Measurements from ENCODE around the gene SORBS1.
"Not testable (repeated sequence)": the region's sequence is repeated elsewhere in the genome, so short reads cannot be mapped to it uniquely, and the experiment has no call there.

SORBS1 gene

DNA sequence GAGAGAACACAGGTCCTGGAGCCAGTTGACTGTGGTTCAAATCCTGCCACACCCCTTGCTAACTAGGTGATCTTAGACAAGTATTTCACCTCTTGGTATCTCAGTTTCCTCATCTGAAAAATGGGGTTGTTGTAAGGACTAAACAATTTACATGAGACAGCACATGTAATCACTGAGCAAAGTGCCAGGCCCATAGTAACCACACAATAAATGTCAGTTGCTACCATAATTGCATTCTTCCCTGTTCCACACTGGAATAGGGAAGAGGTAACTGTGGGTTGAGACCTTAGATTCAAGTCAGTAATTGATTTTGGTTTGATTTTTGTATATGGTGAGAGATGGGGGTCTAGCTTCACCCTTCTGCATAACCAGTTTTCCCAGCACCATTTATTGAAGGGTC, 179.0 kb downstream of the SORBS1 start:
- no peak for DNase-seq

DNA sequence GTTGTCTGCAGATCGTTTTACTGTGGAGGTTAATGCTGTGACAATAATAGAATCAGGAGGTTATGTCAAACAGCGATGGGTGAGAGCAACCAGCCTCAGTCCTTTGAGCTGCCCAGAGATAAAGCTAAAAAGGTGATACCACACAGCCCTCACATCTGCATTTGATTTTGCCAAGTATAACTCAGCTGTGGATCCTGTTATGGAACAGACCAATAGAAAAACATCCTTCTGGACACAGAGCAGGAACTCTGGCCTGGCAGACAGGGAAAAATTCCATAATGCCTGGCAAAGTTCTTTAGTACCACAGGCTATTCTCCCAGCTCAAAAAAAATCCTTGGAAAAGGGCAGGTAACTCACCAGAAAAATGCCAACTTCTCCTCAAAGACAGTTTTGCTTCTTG, 183.2 kb downstream of the SORBS1 start:
- no peak for DNase-seq

DNA sequence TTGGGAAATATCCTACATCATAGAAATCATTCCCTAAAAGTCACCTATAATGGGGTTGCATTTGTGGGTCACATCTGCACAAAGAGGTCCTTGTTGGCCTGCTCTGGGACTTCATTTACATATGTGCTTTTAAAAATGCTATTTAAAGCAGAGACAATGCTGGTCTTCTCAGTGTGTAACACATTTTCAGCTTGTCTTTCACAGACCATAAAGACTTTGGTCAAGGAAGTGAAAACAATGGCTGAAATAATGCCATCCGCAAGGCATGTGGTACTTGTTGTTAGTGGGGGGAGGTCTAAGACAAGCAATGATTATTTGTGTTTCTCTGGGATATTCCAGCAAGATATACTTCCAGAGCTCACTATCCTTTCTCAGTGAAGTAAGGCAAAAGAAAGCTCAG, 185.8 kb downstream of the SORBS1 start:
- no peak for DNase-seq

DNA sequence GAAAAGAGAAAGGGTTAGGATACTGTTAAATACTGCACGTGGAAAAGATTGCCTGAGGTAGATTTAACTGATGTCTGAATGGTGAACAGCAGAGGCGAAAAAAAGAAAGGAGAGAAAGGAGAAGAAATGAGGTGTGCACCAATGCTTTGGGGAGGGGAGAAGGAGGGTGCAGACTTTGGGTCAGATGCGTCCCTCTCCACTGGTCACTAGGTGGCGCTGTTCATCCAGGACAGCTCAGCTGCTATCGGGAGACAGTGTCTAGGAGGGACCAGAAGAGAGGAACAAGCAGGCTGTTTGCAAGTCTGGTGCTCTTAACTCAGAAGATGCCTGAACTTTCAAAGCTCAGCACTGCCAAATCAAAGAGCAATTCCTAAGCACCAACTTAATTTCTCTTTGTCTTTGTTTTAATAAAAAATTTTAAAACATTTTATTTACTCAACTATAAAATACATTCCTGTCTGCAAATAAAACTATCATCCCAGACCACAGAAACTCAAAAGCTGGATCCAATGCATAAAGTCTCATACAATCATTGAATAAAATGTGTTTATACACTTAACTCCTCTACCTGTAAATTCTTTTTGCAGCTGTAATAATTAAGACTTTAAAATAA, 186.5 kb downstream of the SORBS1 start:
- DNase-seq: peak in 2 of 5 experiments; percentile 13 to 76

DNA sequence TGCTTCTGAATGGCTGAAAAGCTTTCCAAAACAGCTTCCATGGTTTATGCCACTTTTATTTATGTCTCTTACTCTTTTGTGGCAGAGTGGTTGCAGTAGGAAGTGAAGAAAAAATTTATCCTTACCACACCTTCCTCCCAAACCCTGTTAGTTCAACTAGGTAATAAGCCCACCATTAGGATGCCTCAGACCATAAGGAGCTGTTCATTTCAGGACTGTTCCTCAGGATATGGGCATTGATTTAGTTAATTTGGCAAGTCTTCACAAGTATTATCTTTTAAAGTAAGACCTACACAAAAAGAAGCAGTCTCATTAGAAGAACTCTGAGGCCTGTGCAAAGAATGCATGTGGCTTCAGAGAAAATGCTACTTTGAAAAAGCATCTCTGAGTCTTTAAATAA, 187.5 kb downstream of the SORBS1 start:
- DNase-seq: no peak

DNA sequence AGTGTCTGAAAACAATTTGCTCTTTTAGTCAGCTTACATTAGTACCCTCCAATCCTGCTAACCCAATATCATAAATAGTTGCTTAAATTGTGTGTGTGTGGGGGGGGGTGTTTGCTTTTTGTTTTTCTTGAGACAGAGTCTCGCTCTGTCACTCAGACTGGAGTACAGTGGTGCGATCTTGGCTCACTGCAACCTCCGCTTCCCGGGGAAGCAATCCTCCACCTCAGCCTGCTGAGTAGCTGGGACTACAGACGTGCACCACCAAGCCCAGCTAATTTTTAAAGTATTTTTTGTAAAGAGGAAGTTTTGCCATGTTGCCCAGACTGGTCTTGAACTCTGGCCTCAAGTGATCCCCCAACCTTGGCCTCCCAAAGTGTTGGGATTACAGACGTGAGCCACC, 196.8 kb downstream of the SORBS1 start:
- no peak for DNase-seq

DNA sequence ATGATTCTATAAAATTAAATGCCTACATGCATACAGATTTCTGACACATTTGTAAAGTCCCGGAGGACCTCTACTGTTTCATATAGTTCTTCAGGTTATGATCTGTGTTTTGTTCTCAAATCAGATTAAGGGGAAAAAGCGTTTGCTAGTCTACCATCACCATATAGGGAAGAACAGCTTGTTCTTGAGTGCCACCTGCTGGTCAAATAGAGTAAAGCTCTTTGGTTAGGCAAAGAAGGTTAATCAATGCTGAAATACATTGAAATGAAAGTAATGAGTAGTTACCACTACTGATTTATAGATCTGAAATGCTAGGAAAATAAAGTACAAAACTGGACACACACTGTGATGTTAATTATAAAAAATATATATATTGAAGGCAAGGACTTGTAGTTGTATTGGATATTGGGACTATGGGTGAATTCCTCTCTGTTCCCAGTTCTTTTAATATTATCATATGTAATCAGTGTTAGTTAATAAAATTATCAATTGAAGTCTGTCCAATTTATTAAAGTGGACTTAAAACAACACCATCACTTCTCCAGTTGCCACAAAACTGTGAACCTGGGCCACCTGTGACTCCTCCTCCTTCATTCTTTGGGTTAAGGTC, 197.8 kb downstream of the SORBS1 start:
- DNase-seq: peak in 1 of 5 experiments; percentile 64

DNA sequence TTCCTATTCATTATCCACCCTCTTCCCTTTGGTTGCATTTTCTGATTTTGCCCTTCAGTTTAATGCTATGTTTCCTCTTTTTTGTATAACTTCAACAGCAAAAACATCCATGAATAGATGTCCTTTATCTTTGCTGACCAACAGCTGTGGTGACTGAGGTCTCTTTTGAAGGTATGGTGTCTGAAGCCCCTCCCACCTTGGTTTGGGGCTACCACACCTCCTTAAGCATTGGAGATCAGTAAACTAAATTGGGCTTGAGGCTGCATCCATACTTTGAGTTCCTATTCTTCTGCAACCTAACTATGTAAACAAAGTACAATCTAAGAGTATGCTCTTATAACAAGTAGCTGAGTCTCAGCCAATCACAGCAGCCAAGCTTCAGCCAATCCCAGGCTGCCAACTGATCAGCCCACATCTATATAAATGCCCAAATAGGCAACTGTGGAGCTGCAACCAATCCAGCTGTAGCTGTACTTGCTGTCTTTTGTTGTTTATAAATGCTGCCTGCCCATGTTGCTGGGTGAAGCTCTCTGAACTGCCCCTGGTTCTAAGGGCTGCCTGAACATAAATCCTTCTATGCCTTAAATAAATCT, 201.0 kb downstream of the SORBS1 start:
- peak in 1 of 5 experiments; percentile 22 for DNase-seq

DNA sequence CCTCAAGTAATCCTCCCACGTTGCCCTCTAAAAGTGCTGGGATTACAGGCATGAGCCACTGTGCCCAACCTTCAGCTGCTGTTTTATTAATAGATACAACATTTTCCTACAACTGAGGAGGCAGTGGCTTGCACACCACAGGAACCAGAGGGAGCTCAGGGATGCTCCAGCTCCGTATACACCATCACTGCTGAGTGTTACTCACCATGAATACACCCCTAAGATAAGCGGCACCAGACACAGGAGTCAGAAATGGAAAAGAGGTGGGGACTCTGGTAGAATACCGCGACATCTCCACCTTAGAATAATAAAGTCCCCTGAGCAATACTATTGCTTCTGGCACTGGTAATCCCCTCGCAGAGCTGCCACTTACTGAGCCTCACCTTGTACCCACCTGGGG, 201.7 kb downstream of the SORBS1 start:
- DNase-seq: no peak

DNA sequence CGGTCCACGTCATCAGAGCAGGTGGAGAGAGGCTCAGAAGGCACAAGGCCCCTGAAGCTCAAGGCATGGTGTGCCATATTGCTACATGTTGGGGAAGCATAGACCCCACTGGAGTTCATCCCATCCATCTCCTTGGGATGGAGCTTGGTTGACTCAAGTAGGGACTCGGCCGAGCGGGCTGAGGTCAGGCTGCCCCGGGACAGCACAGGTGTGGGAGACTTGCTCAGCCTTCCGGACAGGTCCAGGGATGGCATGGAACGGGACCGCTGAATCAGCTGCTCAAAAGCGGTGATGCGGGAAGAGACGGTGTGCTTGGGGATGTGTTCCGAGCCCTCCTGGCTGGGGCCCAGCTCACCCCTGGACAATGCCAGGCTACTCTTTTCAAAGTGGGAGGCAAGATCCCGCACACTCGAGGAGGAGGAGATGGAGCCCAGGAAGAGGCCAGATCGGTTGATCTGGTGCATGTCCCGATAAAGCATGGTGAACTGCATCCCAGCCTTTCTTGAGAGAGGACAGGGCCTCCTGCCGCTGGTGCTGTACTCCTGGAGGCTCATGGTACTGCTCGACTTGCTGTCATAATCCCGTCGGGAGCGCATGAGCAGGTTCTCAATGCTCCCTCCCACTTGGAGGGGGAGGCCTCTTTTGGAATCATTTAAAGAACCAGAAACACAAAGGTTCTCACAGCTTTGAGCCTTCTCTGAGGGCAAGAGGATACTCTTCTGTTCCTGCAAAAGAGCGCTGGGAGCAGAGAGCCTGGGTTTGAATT, 204.8 kb downstream of the SORBS1 start:
- no peak for DNase-seq

DNA sequence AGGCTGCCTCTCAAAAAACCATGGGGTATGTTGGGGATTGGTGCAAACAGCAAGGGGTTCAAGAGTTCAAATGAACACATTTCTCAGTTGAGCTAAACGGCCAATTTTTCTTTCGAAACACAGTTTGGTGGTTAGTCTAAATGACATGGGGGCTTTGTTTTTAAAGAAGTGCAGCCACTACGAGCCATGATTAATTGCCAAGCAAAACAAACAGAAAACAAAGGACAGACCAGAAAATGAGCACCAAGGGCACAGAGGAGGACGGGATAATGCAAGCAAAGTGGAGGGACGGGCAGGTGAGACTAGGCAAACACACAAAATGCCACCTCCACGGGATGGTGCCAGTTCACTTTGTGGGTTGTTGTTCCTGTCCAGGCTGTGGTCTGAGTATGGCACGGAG, 205.9 kb downstream of the SORBS1 start:
- DNase-seq: no peak

DNA sequence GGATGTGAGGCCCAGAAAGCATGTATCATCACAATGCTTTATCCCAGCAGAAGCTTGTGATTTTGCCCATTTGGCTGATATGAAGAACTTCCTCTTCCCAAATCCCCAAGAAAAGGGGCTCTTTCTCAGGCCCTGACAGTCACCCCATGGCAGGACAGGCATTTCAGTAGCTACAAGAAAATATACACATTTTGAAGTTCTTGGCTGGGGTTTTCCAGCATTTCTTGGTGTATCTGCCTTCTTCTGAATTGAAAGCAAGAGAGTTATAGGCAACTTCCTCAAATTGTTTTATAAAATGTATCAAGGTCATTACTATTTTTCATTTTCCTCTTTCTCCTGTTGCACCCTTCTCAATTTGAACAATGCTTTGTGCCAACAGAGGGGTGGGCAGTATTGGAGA, 207.1 kb downstream of the SORBS1 start:
- no peak for DNase-seq

DNA sequence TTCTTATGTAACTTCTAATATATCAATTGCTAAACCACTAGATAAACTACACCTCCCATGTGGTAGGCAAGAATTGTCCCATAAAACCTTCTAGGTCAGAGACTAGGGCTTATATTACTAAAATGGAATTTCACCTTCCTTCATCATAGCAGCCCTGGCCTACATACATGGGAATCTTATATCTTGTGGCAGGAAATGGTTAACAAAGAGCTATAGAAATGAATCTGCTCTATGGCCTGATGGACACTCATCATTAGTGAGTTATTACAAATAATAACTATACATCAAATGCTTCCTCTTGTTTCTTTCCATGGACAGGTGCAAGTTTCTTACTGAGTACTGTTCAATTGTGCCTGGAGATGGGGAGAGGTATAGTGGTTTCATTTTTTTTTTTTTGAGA, 208.0 kb downstream of the SORBS1 start:
- DNase-seq: no peak

DNA sequence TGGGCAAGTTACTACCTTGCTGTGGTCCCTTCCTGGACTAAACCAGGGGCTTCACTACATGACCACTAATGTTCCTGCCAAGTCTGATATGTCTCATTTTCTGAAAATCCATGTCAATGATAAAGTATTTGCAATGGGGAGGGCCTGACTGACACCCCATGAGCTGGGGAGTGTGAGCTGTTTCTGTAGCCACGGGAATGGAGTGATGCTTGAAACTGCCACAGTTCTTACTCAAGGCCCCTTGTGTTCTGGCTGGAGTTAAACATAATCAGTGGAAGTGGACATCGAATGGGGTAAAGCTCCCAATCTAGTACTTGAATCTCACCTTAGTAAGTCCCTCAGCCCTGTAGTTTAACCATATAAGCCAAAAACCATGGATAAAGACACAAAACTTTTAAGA, 208.5 kb downstream of the SORBS1 start:
- no peak for DNase-seq

DNA sequence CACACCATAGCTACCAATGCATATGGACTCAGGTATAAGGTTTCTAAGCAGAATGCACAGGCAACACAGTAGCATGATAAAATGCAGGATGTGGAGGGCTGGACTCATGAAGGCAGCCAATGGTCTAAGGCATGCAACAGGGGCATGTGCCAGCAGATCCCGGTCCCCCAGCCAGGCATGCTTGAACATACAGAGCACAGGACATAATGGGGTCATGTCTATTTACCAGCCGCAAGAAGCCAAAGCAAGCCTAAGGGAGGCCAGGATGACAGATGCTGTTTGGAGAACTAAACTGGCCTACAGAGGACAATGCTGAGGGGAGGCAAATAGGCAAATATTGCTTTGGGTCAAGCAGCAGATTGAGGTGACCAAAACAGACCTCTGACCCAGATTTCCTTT, 210.3 kb downstream of the SORBS1 start:
- DNase-seq: no peak

DNA sequence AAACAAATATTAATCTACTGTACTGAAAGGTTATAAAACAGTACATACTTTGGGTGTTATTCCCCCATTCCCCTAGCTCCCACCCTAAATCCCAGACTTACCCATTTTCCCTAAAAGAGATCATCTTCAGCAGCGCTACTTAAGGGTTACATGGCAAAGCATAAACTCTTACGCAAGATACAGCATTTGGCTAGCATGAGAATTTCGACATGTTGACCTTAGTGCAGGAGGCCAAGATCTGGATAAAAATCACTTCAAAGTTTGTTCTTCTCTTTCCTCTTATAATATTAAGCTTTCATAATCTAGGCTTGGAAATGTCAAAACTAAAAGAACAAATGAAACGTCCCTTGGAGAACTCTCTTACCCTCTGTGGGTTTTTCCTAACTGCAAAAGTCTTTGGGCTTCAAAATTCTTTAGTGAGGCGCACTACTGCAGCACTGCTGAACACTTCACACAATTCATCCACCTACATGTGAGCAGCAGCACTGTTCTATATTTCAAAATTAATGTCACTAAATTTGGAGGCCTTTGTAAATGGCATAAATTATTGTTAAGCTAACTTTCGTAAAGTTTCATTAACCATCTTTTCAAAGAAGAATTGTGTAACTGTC, 210.8 kb downstream of the SORBS1 start:
- DNase-seq: no peak

DNA sequence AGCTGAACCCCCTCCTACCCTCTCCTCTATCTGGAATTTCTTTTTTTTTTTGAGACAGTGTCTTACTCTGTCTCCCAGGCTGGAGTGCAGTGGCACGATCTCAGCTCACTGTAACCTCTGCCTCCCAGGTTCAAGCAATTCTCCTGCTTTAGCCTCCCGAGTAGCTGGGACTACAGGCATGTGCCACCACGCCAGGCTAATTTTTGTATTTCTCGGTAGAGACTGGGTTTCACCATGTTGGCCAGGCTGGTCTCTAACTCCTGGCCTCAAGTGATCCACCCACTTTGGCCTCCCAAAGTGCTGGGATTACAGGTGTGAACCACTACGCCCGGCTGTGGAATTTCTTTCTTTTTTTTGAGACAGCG, 213.8 kb downstream of the SORBS1 start:
- not testable (repeated sequence) for DNase-seq

DNA sequence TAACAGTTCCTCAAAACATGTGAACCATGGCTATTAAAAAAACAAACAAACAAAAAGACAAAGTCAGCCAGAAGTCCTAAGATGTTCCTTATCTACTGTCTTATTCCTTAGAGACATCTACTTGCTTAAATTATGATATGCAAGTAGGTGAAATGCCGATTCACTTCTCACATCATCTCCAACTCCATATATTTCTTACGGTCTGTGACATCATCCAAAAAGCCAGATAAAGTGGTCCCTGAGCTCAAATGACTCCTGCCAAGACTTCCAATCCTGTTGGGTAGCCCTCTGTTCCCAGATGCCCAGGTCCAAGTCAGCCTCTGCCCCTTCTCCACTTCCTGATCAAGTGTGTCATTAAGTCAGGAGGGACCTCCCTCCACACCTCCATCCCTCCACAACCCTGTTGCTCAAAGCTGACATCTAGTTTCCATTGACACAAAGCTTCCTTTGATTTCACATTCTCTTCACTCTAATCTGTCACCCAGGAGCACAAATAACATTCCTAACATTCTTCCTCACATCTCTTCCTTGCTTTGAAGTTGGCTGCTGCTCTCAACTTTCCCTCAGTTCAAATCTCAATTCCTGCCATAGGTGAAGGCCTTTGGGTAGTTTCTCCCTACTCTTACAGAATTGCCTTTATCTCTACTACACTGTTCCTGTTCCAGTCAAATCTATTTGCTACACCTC, 214.3 kb downstream of the SORBS1 start:
- no peak for DNase-seq

DNA sequence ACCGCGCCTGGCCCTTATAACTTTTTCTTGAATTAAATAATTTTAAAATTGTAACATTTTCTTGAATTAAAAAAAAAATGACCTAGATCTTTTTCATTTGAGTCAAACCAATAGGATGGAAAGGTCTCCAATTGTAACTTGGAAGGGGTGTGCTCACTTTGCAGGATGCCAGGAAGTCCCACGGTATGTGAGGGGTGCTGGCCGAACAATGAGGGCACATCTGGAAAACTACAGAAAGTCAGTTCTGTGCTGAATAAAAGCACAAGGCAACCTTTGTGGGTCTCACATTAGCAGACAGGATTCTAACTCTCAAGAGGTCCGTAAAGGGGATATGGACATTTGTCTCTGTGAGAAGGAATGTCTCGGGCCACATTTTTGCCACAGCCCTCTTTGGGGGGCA, 217.6 kb downstream of the SORBS1 start:
- no peak for DNase-seq

DNA sequence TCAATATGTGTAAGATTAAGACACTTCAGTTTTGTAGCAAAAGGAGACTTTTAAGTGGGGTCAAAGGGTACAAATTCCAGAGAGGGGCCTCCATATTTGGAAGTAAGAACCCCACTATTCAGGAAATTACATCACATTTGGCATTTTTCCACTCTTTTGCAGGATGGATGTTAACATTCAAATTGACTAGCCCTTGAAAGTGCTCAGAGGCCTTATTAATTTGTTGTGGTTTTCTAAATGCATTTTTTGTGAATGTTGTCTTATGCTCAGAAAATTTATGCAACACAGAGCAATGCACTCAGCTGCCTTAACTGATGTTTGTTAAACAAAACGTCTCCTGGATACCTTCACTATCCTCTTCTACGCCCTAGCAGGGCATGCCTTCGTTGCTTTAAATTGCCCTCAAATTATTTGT, 219.4 kb downstream of the SORBS1 start:
- DNase-seq: no peak

DNA sequence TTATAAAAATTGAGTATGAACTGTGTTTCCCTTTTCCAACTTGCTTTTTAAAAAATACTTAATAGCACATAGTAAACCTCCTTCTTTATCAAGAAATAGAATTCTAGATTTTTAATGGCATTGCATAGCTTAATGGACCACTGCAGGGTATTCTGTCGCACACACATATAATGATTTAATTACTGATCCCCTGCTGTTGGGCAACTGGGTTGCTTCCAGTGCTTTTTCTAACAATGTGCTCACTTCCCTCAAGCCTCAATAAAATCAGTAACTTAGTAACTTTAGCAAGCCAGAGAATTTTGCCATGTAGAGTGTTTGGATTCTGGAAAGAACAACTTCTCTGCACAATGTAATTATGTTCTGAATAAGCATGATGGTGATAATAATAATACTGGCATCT, 221.3 kb downstream of the SORBS1 start:
- DNase-seq: no peak

DNA sequence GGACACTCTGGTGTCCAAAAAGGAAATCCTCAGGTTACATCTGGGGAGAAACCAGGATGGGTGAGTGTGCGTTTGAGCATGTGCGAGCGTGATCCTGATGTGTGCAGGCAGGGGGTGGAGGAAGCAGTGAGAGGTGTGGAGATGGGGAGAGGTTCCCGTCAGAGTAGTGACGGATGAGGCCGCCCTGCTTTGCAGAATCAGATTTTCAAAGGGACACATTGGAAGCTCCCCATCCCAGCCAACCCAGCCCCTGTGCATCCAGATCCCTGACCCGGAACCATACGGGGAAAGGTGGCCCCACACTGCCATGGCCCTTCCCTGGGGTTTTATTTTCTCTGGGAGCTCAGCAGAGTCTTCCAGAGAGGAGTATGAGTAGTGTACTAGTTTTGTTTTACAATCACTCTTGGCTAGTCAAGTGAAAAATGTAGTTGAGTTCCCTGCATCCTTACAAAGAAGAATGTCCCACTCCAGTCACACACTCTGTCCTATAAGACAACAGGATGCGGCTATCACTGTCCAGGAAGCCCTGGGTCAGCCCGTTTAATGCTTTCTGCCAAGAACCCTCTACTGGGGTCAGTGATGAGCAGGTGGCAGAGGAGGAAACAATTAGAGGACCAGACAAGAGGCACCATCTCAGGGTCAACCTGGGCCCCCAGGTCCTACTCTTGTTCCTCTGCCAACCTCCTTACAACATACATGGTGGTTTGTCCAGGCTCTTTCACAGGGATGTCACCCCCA, 223.6 kb downstream of the SORBS1 start:
- DNase-seq: no peak

Measured in T-helper 2 cell (primary cell).